Measurements from ENCODE around the gene HLA-G.

DNA sequence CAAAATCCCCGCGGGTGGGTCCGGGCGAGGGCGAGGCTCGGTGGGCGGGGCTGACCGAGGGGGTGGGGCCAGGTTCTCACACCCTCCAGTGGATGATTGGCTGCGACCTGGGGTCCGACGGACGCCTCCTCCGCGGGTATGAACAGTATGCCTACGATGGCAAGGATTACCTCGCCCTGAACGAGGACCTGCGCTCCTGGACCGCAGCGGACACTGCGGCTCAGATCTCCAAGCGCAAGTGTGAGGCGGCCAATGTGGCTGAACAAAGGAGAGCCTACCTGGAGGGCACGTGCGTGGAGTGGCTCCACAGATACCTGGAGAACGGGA is 809 bp downstream of the HLA-G start:
- TF ChIP-seq CTCF (IDR thresholded peaks at IDR 0.05) (no peak), POLR2A (IDR thresholded peaks at IDR 0.05; ENCODE audit: low read depth) (no peak)
